Measurements from ENCODE around the gene WHAMM. TPM values are rescaled to one million over a fixed set of nuclear protein-coding genes. Genes with fewer than 3 reads are reported as not detected.

WHAMM gene
- total RNA-seq, 2 donors from 2014 or later, result 3.7 to 4.4 TPM

DNA sequence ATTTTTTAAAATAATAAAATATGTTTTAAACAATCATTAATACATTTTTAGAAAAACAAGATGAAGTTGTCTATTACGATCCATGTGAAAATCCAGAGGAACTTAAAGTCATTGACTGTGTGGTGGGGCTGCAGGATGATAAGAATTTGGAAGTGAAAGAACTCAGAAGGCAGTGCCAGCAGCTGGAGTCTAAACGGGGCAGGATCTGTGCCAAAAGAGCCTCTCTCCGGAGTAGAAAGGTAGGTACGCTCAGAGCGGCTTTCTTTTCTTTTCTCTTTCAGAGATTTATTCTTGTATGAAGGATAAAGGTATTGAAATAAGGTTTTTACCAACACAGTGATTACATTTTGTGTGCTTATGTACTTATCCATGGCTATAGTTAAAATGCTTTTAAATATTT, 13.6 kb downstream of the WHAMM start:
- Mint-ChIP-seq H3K36me3 (ENCODE audit: low read depth) (peaks cover 52% of the 10 kb centered on the region), H3K27me3 (ENCODE audit: insufficient read depth) (no peaks in the 10 kb centered on the region), H3K27ac (no peak overlapping the region), H3K4me3 (no peak overlapping the region), H3K9me3 (peaks cover 11% of the 10 kb centered on the region), H3K4me1 (no peaks in the 10 kb centered on the region)
- Histone ChIP-seq H3K4me3 (ENCODE audit: low read length) (no peak overlapping the region), H3K9ac (ENCODE audit: extremely low read depth, low read length, poor library complexity, severe bottlenecking) (no peak overlapping the region), H3K9me3 (ENCODE audit: control insufficient read depth, low read length) (peaks cover 13% of the 10 kb centered on the region), H3K4me1 (ENCODE audit: control insufficient read depth, insufficient read depth, low read length) (no peaks in the 10 kb centered on the region), H3K27ac (ENCODE audit: low read depth, low read length) (no peak overlapping the region), H3K27me3 (ENCODE audit: control insufficient read depth, insufficient read depth, low read length, poor library complexity, severe bottlenecking) (no peaks in the 10 kb centered on the region), H3K36me3 (ENCODE audit: control insufficient read depth, insufficient read depth, low read length) (peaks cover 69% of the 10 kb centered on the region)
- WGBS, 2 experiments (ENCODE audit: insufficient coverage in 1 of 2, insufficient read length in 1 of 2), result 95 to 97% methylated on average over 4 to 5 of the region's 5 CpGs
- TF ChIP-seq, protein P1, sequence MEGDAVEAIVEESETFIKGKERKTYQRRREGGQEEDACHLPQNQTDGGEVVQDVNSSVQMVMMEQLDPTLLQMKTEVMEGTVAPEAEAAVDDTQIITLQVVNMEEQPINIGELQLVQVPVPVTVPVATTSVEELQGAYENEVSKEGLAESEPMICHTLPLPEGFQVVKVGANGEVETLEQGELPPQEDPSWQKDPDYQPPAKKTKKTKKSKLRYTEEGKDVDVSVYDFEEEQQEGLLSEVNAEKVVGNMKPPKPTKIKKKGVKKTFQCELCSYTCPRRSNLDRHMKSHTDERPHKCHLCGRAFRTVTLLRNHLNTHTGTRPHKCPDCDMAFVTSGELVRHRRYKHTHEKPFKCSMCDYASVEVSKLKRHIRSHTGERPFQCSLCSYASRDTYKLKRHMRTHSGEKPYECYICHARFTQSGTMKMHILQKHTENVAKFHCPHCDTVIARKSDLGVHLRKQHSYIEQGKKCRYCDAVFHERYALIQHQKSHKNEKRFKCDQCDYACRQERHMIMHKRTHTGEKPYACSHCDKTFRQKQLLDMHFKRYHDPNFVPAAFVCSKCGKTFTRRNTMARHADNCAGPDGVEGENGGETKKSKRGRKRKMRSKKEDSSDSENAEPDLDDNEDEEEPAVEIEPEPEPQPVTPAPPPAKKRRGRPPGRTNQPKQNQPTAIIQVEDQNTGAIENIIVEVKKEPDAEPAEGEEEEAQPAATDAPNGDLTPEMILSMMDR (conservative IDR thresholded peaks at IDR 0.05), result no peak
- DNase-seq, result no peak

DNA sequence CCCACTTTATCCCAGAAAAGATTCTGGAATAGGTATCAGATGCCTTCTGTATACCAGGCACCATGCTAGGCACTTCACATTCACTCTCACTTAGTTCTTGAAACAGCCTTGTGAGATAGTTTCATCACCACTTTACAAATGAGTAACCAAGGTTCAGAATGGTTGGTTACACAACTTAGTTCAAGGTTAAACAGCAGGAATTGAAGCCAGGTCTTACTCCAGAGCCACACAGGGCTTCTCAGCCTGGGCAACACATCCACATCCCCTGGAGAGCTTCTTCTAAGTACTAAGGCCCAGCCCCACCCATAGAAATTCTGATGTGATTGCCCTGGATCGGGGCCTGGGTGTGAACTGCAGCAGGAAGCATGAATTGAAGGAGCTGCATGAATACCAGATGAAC, 18.6 kb downstream of the WHAMM start:
- Mint-ChIP-seq H3K27ac (no peak overlapping the region), H3K4me3 (no peak overlapping the region), H3K4me1 (no peaks in the 10 kb centered on the region), H3K9me3 (no peaks in the 10 kb centered on the region), H3K27me3 (ENCODE audit: insufficient read depth) (no peaks in the 10 kb centered on the region), H3K36me3 (ENCODE audit: low read depth) (peaks cover 60% of the 10 kb centered on the region)
- H3K9ac ChIP-seq (ENCODE audit: extremely low read depth, low read length, poor library complexity, severe bottlenecking), result no peak overlapping the region
- H3K4me3 ChIP-seq (ENCODE audit: low read length), result no peak overlapping the region
- H3K4me1 ChIP-seq (ENCODE audit: control insufficient read depth, insufficient read depth, low read length), result no peaks in the 10 kb centered on the region
- DNase-seq, result no peak
- 93 to 100% methylated on average over 1 of the region's 1 CpG for WGBS, 2 experiments (ENCODE audit: insufficient coverage in 1 of 2, insufficient read length in 1 of 2)
- peaks cover 72% of the 10 kb centered on the region for H3K36me3 ChIP-seq (ENCODE audit: control insufficient read depth, insufficient read depth, low read length)
- H3K9me3 ChIP-seq (ENCODE audit: control insufficient read depth, low read length), result no peaks in the 10 kb centered on the region
- TF ChIP-seq, protein P1 (conservative IDR thresholded peaks at IDR 0.05), result no peak
- H3K27me3 ChIP-seq (ENCODE audit: control insufficient read depth, insufficient read depth, low read length, poor library complexity, severe bottlenecking), result no peaks in the 10 kb centered on the region
- H3K27ac ChIP-seq (ENCODE audit: low read depth, low read length), result no peak overlapping the region

DNA sequence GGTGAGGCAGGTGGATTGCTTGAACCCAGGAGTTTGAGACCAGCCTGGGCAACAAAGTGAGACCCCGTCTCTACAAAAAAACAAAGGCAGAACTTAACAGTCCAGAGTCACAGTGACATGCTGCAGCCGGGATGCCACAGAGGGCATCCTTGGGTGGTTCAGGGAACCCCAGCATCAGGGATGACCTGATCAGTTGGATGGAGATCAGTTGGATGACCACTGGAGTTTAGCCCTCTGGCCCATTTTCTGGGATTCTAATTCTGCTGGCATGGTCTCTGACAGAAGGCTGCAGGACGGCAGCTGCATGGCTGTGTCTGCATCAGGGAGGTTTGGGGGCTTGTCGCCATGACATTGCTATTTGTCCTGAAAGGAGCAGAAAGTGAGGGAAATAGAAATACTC, 19.8 kb downstream of the WHAMM start:
- H3K9me3 ChIP-seq (ENCODE audit: control insufficient read depth, low read length), result no peaks in the 10 kb centered on the region
- no peaks in the 10 kb centered on the region for H3K4me1 ChIP-seq (ENCODE audit: control insufficient read depth, insufficient read depth, low read length)
- DNase-seq, result no peak
- H3K4me3 Mint-ChIP-seq, result no peak overlapping the region
- no peaks in the 10 kb centered on the region for H3K9me3 Mint-ChIP-seq
- H3K4me3 ChIP-seq (ENCODE audit: low read length), result no peak overlapping the region
- no peaks in the 10 kb centered on the region for H3K4me1 Mint-ChIP-seq
- WGBS, 2 experiments (ENCODE audit: insufficient coverage in 1 of 2, insufficient read length in 1 of 2), result 94 to 95% methylated on average over 2 to 4 of the region's 4 CpGs
- H3K9ac ChIP-seq (ENCODE audit: extremely low read depth, low read length, poor library complexity, severe bottlenecking), result no peak overlapping the region
- no peak overlapping the region for H3K27ac Mint-ChIP-seq
- peaks cover 72% of the 10 kb centered on the region for H3K36me3 ChIP-seq (ENCODE audit: control insufficient read depth, insufficient read depth, low read length)
- H3K27me3 Mint-ChIP-seq (ENCODE audit: insufficient read depth), result no peaks in the 10 kb centered on the region
- no peak overlapping the region for H3K27ac ChIP-seq (ENCODE audit: low read depth, low read length)
- H3K27me3 ChIP-seq (ENCODE audit: control insufficient read depth, insufficient read depth, low read length, poor library complexity, severe bottlenecking), result no peaks in the 10 kb centered on the region
- TF ChIP-seq, protein P1 (conservative IDR thresholded peaks at IDR 0.05), result no peak
- H3K36me3 Mint-ChIP-seq (ENCODE audit: low read depth), result peaks cover 68% of the 10 kb centered on the region
